Nephron progenitor cell (in vitro differentiated cells): ENCODE data around the gene TTC24.
"Not testable (repeated sequence)": the region's sequence is repeated elsewhere in the genome, so short reads cannot be mapped to it uniquely, and the experiment has no call there.

Source experiments
- DNase-seq: peaks from one replicate; pipeline ENCODE4 v3.0.0; 2021
- H3K27ac Mint-ChIP-seq: 2 replicates; pipeline ENCODE4 v1.8.0; 2021; ENCODE audit warnings: mild to moderate bottlenecking, moderate library complexity, mixed read lengths
- H3K27me3 Mint-ChIP-seq: 2 replicates; pipeline ENCODE4 v1.8.0; 2021; ENCODE audit warnings: mild to moderate bottlenecking, low read depth, mixed read lengths; ENCODE audit not compliant: poor library complexity
- H3K36me3 Mint-ChIP-seq: 2 replicates; pipeline ENCODE4 v1.8.0; 2021; ENCODE audit warnings: low read depth, mixed read lengths
- H3K4me1 Mint-ChIP-seq: 2 replicates; pipeline ENCODE4 v1.8.0; 2021; ENCODE audit warnings: mixed read lengths
- H3K4me3 Mint-ChIP-seq: 2 replicates; pipeline ENCODE4 v1.8.0; 2021; ENCODE audit warnings: mild to moderate bottlenecking, moderate library complexity, mixed read lengths
- H3K9me3 Mint-ChIP-seq: 2 replicates; pipeline ENCODE4 v1.8.0; 2021; ENCODE audit warnings: mild to moderate bottlenecking, moderate library complexity, mixed read lengths
- TF ChIP-seq, protein P1 (sequence below): fragments of 200-600 bp; sonication (generic); IDR thresholded peaks from 2 replicates; pipeline ENCODE4 v1.5.0; 2021; ENCODE audit warnings: antibody characterized with exemption

The TTC24 gene

DNA sequence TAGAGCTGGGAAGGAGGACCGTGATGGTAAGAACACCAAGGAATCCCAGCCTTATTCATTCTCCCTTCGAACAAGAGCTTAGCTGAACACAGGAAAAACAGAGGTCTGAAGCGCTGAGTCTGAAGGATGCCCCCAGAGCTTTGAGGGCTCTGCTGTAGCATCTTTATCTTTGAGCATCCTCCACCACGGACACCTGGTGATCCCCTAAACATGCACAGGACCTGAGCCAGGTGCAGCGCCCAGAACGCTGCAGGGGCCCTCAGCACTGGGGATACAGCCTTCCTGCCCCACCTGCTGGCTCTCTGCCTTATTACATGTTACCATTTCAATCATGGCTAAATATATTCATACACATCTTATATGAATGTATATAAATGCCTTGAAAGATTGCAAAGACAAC is 29.5 kb downstream of the TTC24 start:
- Mint-ChIP-seq H3K36me3 (no peaks in the 10 kb centered on the region), H3K27ac (no peak overlapping the region), H3K4me1 (peaks cover 13% of the 10 kb centered on the region), H3K9me3 (no peaks in the 10 kb centered on the region), H3K27me3 (peaks cover 11% of the 10 kb centered on the region), H3K4me3 (no peak overlapping the region)
- TF ChIP-seq, protein P1, sequence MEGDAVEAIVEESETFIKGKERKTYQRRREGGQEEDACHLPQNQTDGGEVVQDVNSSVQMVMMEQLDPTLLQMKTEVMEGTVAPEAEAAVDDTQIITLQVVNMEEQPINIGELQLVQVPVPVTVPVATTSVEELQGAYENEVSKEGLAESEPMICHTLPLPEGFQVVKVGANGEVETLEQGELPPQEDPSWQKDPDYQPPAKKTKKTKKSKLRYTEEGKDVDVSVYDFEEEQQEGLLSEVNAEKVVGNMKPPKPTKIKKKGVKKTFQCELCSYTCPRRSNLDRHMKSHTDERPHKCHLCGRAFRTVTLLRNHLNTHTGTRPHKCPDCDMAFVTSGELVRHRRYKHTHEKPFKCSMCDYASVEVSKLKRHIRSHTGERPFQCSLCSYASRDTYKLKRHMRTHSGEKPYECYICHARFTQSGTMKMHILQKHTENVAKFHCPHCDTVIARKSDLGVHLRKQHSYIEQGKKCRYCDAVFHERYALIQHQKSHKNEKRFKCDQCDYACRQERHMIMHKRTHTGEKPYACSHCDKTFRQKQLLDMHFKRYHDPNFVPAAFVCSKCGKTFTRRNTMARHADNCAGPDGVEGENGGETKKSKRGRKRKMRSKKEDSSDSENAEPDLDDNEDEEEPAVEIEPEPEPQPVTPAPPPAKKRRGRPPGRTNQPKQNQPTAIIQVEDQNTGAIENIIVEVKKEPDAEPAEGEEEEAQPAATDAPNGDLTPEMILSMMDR: peak; percentile 66
- DNase-seq: peak; percentile 48

DNA sequence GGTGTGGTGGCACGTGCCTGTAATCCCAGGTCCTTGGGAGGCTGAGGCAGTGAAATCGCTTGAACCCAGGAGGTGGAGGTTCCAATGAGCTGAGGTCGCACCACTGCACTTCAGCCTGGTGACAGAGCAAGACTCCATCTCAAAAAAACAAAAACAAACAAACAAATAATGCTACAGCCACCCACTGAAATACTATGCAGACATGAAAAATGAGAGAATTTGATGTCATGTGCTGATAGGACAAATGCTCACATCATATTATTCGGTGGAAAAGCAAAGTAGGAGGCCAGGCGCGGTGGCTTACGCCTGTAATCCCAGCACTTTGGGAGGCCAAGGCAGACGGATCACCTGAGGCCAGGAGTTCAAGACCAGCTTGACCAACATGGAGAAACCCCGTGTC is 30.5 kb downstream of the TTC24 start:
- peaks cover 13% of the 10 kb centered on the region for H3K27me3 Mint-ChIP-seq
- not testable (repeated sequence) for H3K9me3 Mint-ChIP-seq, H3K4me3 Mint-ChIP-seq, H3K27ac Mint-ChIP-seq, DNase-seq, H3K36me3 Mint-ChIP-seq
- peaks cover 17% of the 10 kb centered on the region for H3K4me1 Mint-ChIP-seq

- Mint-ChIP-seq H3K36me3 (no peaks in the 10 kb centered on the region), H3K27ac (no peak overlapping the region), H3K27me3 (peaks cover 16% of the 10 kb centered on the region)
Measured at GRCh38 chr1:156612666-156613065, 33.1 kb downstream of the TTC24 start.

DNA sequence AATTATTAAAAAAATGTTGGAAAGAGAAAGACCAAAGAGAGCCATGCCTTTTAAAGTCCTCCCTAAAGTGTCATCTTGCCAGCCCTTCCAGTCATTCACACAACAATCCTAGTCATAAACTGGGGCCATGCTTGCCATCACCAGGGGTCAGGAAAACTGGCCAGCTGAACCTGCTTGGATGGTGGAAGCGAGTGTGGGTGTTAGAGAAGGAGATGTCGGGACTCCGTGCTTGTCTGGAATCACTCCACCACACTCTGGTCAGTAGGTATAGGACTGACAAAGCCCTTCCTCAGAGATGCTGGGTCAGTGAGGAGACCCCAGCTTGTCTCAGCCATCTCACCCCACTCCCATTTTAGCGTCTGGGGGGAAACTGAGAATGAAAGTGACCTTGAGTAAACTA is 36.4 kb downstream of the TTC24 start:
- peaks cover 31% of the 10 kb centered on the region for H3K4me1 Mint-ChIP-seq
- H3K4me3 Mint-ChIP-seq: no peak overlapping the region
- TF ChIP-seq, protein P1: no peak
- H3K27me3 Mint-ChIP-seq: peaks cover 43% of the 10 kb centered on the region
- no peak for DNase-seq
- no peaks in the 10 kb centered on the region for H3K9me3 Mint-ChIP-seq
- H3K27ac Mint-ChIP-seq: no peak overlapping the region
- H3K36me3 Mint-ChIP-seq: no peaks in the 10 kb centered on the region

More at GRCh38 chr1:156612666-156613065, 33.1 kb downstream of the TTC24 start:
- DNase-seq: no peak
- Mint-ChIP-seq H3K4me3 (no peak overlapping the region), H3K4me1 (peaks cover 32% of the 10 kb centered on the region), H3K9me3 (no peaks in the 10 kb centered on the region)
- TF ChIP-seq, protein P1: no peak

- TF ChIP-seq, protein P1: no peak
- peaks cover 31% of the 10 kb centered on the region for H3K4me1 Mint-ChIP-seq
- no peaks in the 10 kb centered on the region for H3K9me3 Mint-ChIP-seq
- peak; percentile 37 for DNase-seq
- peaks cover 48% of the 10 kb centered on the region for H3K27me3 Mint-ChIP-seq
- no peaks in the 10 kb centered on the region for H3K36me3 Mint-ChIP-seq
- H3K27ac Mint-ChIP-seq: peak overlapping the region; percentile 55
- peak overlapping the region; percentile 3 for H3K4me3 Mint-ChIP-seq
Measured at GRCh38 chr1:156616463-156616862, 36.9 kb downstream of the TTC24 start.

- DNase-seq: peak; percentile 61
Measured at GRCh38 chr1:156618853-156619581, 39.5 kb downstream of the TTC24 start, which contains the start of gene HAPLN2. HAPLN2 (plus strand) TSS chr1:156619415; CDS start chr1:156623491, 4,076 bp downstream.

More at GRCh38 chr1:156618853-156619581, 39.5 kb downstream of the TTC24 start, which contains the start of gene HAPLN2:
- Mint-ChIP-seq H3K27me3 (peaks cover 73% of the 10 kb centered on the region), H3K4me3 (no peak within 1 kb of the TSS), H3K9me3 (no peaks in the 10 kb centered on the region), H3K36me3 (no peaks in the 10 kb centered on the region), H3K27ac (no peak within 1 kb of the TSS), H3K4me1 (peaks cover 27% of the 10 kb centered on the region)
- TF ChIP-seq, protein P1: peak; percentile 37
